SK-N-SH (cell line): Measurements from ENCODE around the gene SUMF1. TPM values are rescaled to one million over a fixed set of nuclear protein-coding genes. Genes with fewer than 3 reads are reported as not detected.

Experiments used
- CTCF ChIA-PET: fragments of 300-600, 350-600 bp; formaldehyde crosslinking; extraction: SDS; loops from one replicate; lab custom pipeline; 2021; lab: Yijun Ruan, JAX
- POLR2A ChIA-PET: fragments of 350-600 bp; sonication (Branson Sonifier 250); formaldehyde crosslinking; extraction: SDS; loops from one replicate; lab custom pipeline; 2020; ENCODE audit warnings: antibody characterized with exemption, inconsistent platforms; lab: Yijun Ruan, JAX
- DNase-seq: peaks from one replicate; pipeline ENCODE4 v3.0.0; 2012
- H2AFZ ChIP-seq: fragments of 200-600 bp; sonication (generic); 2 replicates; pipeline ENCODE4 v1.8.1; 2016; ENCODE audit warnings: antibody characterized with exemption, mild to moderate bottlenecking, low read depth
- H3F3A ChIP-seq: fragments of 200-600 bp; sonication (generic); replicated peaks from 2 replicates; pipeline ENCODE3; 2016; ENCODE audit warnings: antibody characterized with exemption, mild to moderate bottlenecking; ENCODE audit not compliant: insufficient read depth
- H3K27ac ChIP-seq, 2 experiments: fragments of 200-500 bp in 1 of 2; fragments of 200-600 bp in 1 of 2; sonication (Bioruptor generic) in 1 of 2; sonication (generic), shearing (Covaris generic) in 1 of 2; 2 replicates each; pipeline versions ENCODE4 v1.5.1 to v1.6.1; 2014 to 2016; ENCODE audit warnings: low read depth in 2 of 2, inconsistent platforms in 1 of 2, low read length in 1 of 2, mild to moderate bottlenecking in 1 of 2, mixed read lengths in 1 of 2
- H3K27me3 ChIP-seq: fragments of 200-600 bp; sonication (generic), shearing (Covaris generic); 2 replicates; pipeline ENCODE4 v1.6.1; 2016; ENCODE audit warnings: mixed run types; ENCODE audit not compliant: insufficient read depth
- H3K36me3 ChIP-seq, 2 experiments: fragments of 200-500 bp in 1 of 2; fragments of 200-600 bp in 1 of 2; sonication (Bioruptor generic) in 1 of 2; sonication (generic) in 1 of 2; replicated peaks in 1 of 2; 2 replicates each; pipeline versions ENCODE3 to v1.5.1; 2014 to 2016; ENCODE audit warnings: low read length in 1 of 2, mild to moderate bottlenecking in 1 of 2; ENCODE audit not compliant: insufficient read depth in 2 of 2, control insufficient read depth in 1 of 2
- H3K4me1 ChIP-seq, 2 experiments: fragments of 200-500 bp in 1 of 2; fragments of 200-600 bp in 1 of 2; sonication (Bioruptor generic) in 1 of 2; sonication (generic), shearing (Covaris generic) in 1 of 2; 2 replicates each; pipeline versions ENCODE4 v1.5.1 to v1.6.1; 2014 to 2016; ENCODE audit warnings: low read depth in 1 of 2, low read length in 1 of 2, mixed run types in 1 of 2; ENCODE audit not compliant: insufficient read depth in 2 of 2, control insufficient read depth in 1 of 2
- H3K4me2 ChIP-seq: fragments of 200-600 bp; sonication (generic), shearing (Covaris generic); 2 replicates; pipeline ENCODE4 v1.6.1; 2017; ENCODE audit warnings: mixed run types
- H3K4me3 ChIP-seq, 2 experiments: fragments of 200-500 bp in 1 of 2; fragments of 200-600 bp in 1 of 2; sonication (Bioruptor generic) in 1 of 2; sonication (generic), shearing (Covaris generic) in 1 of 2; 2 replicates each; pipeline versions ENCODE4 v1.5.1 to v1.8.1; 2014 to 2016; ENCODE audit warnings: low read depth in 2 of 2, inconsistent platforms in 1 of 2, low read length in 1 of 2, mild to moderate bottlenecking in 1 of 2, mixed read lengths in 1 of 2, moderate library complexity in 1 of 2
- H3K79me2 ChIP-seq: fragments of 200-600 bp; sonication (generic); 2 replicates; pipeline ENCODE4 v1.8.1; 2017; ENCODE audit warnings: mild to moderate bottlenecking; ENCODE audit not compliant: insufficient read depth
- H3K9ac ChIP-seq: fragments of 200-600 bp; sonication (generic); 2 replicates; pipeline ENCODE4 v1.6.1; 2017; ENCODE audit warnings: mixed run types
- H3K9me2 ChIP-seq: fragments of 200-600 bp; sonication (generic); 2 replicates; pipeline ENCODE4 v1.6.1; 2017; ENCODE audit warnings: mixed run types
- H3K9me3 ChIP-seq: fragments of 200-600 bp; sonication (generic); 2 replicates; pipeline ENCODE4 v1.6.1; 2017; ENCODE audit warnings: mixed run types, mild to moderate bottlenecking, moderate library complexity
- H4K20me1 ChIP-seq: fragments of 200-600 bp; sonication (generic); 2 replicates; pipeline ENCODE4 v1.6.1; 2017; ENCODE audit warnings: mild to moderate bottlenecking, mixed run types; ENCODE audit not compliant: insufficient read depth
- CHD2 ChIP-seq: fragments of 150-350 bp; IDR thresholded peaks from 2 replicates; pipeline ENCODE4 v1.6.1; 2018; ENCODE audit warnings: low read length; ENCODE audit not compliant: partially characterized antibody
- EP300 ChIP-seq, 2 experiments: IDR thresholded peaks; 2 replicates each; pipeline versions ENCODE4 v1.4.0 to v1.6.1; 2012; ENCODE audit warnings: borderline replicate concordance in 1 of 2, low read depth in 1 of 2, low read length in 1 of 2
- FOSL2 ChIP-seq: IDR thresholded peaks from 2 replicates; pipeline ENCODE4 v1.4.0; 2012; ENCODE audit warnings: low read depth, mild to moderate bottlenecking, moderate library complexity, borderline replicate concordance
- FOXM1 ChIP-seq: IDR thresholded peaks from 2 replicates; pipeline ENCODE4 v1.4.0; 2012; ENCODE audit warnings: low read depth, mild to moderate bottlenecking
- GABPA ChIP-seq: IDR thresholded peaks from 2 replicates; pipeline ENCODE4 v1.4.0; 2012; ENCODE audit warnings: low read depth, mild to moderate bottlenecking
- GATA2 ChIP-seq: sonication (generic); formaldehyde crosslinking; IDR thresholded peaks from 2 replicates; pipeline ENCODE4 v1.5.0; 2020; ENCODE audit warnings: mild to moderate bottlenecking, missing genetic modification reagents
- JUND ChIP-seq: IDR thresholded peaks from 2 replicates; pipeline ENCODE4 v1.4.0; 2012
- MXI1 ChIP-seq: IDR thresholded peaks from 2 replicates; pipeline ENCODE4 v1.6.1; 2012; ENCODE audit warnings: mild to moderate bottlenecking, low read depth, low read length, improper control_type of control experiment
- RCOR1 ChIP-seq: fragments of 150-350 bp; IDR thresholded peaks from 2 replicates; pipeline ENCODE4 v1.6.1; 2017; ENCODE audit warnings: antibody characterized with exemption, low read length
- RFX5 ChIP-seq: IDR thresholded peaks from 2 replicates; pipeline ENCODE4 v1.6.1; 2012; ENCODE audit warnings: mild to moderate bottlenecking, improper control_type of control experiment, low read length
- SIN3A ChIP-seq: IDR thresholded peaks from 2 replicates; pipeline ENCODE4 v1.6.1; 2012; ENCODE audit warnings: low read depth, mild to moderate bottlenecking, low read length, moderate library complexity, borderline replicate concordance
- SMC3 ChIP-seq: IDR thresholded peaks from 2 replicates; pipeline ENCODE4 v1.6.1; 2012; ENCODE audit warnings: low read depth, low read length, improper control_type of control experiment
- TAF1 ChIP-seq: IDR thresholded peaks from 2 replicates; pipeline ENCODE4 v1.6.1; 2012; ENCODE audit warnings: low read depth, mild to moderate bottlenecking, low read length, moderate library complexity, borderline replicate concordance
- TCF12 ChIP-seq: IDR thresholded peaks from 2 replicates; pipeline ENCODE4 v1.4.0; 2012
- TEAD4 ChIP-seq: IDR thresholded peaks from 2 replicates; pipeline ENCODE4 v1.4.0; 2012; ENCODE audit warnings: mild to moderate bottlenecking, borderline replicate concordance; ENCODE audit not compliant: insufficient read depth
- USF2 ChIP-seq: fragments of 150-350 bp; IDR thresholded peaks from 2 replicates; pipeline ENCODE4 v1.6.1; 2017; ENCODE audit warnings: antibody characterized with exemption, low read length, low read depth, borderline replicate concordance
- YY1 ChIP-seq: IDR thresholded peaks from 2 replicates; pipeline ENCODE4 v1.4.0; 2012; ENCODE audit warnings: low read depth, mild to moderate bottlenecking
- ZBTB33 ChIP-seq: IDR thresholded peaks from 2 replicates; pipeline ENCODE4 v1.4.0; 2012; ENCODE audit warnings: low read depth, borderline replicate concordance
- WGBS: methylation state at CpG from one replicate; pipeline ENCODE4 v1.1.6; 2017; ENCODE audit warnings: low lambda C conversion rate; 5-methylcytosine and 5-hydroxymethylcytosine counted together
- polyA plus RNA-seq, 3 experiments: library from polyadenylated mRNA; depleted of rRNA; stranded (reverse); fragments of >200 nt; gene quantifications; 2 replicates each; pipeline ENCODE4 v1.2.3, GENCODE V29; 2012
- TF ChIP-seq, protein P1 (sequence below): fragments of 150-350 bp; IDR thresholded peaks from 2 replicates; pipeline ENCODE4 v1.6.1; 2016; ENCODE audit warnings: mild to moderate bottlenecking, low read depth, low read length

Gene SUMF1
- polyA plus RNA-seq, 1 of the 3 experiments (the other 2 are of a cell fraction), result 56.9 TPM

GRCh38 chr3:4392992-4393391, 74.1 kb downstream of the SUMF1 start (continued):
- no peak for TF ChIP-seq ZBTB33
- TF ChIP-seq EP300 (IDR thresholded peaks at IDR 0.05; ENCODE audit: borderline replicate concordance in 1 of 2, low read depth in 1 of 2, low read length in 1 of 2), result no peak
- TF ChIP-seq GATA2 (CRISPR knock-in tag), result no peak
- TF ChIP-seq RCOR1, result no peak
- TF ChIP-seq SMC3, result no peak
- no peak for TF ChIP-seq TAF1

GRCh38 chr3:4387210-4388204, 79.6 kb downstream of the SUMF1 start:
- H3K9me2 ChIP-seq, result no peaks in the 10 kb centered on the region
- no peak for TF ChIP-seq TCF12
- no peak for TF ChIP-seq FOSL2
- TF ChIP-seq RFX5, result no peak
- TF ChIP-seq YY1, result no peak
- TF ChIP-seq FOXM1, result no peak
- no peak for TF ChIP-seq RCOR1
- TF ChIP-seq EP300 (IDR thresholded peaks at IDR 0.05; ENCODE audit: borderline replicate concordance in 1 of 2, low read depth in 1 of 2, low read length in 1 of 2), result no peak
- TF ChIP-seq, protein P1, sequence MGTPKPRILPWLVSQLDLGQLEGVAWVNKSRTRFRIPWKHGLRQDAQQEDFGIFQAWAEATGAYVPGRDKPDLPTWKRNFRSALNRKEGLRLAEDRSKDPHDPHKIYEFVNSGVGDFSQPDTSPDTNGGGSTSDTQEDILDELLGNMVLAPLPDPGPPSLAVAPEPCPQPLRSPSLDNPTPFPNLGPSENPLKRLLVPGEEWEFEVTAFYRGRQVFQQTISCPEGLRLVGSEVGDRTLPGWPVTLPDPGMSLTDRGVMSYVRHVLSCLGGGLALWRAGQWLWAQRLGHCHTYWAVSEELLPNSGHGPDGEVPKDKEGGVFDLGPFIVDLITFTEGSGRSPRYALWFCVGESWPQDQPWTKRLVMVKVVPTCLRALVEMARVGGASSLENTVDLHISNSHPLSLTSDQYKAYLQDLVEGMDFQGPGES, result no peak
- no peak for TF ChIP-seq JUND
- TF ChIP-seq GABPA, result no peak
- TF ChIP-seq TEAD4, result no peak
- TF ChIP-seq TAF1, result no peak
- no peak for TF ChIP-seq USF2
- no peak for TF ChIP-seq CHD2
- no peak for TF ChIP-seq SIN3A
- TF ChIP-seq MXI1, result no peak
- no peak overlapping the region for H3K4me3 ChIP-seq
- H2AFZ ChIP-seq, result no peak overlapping the region
- H3K36me3 ChIP-seq, result peaks cover 0 to 5% of the 10 kb centered on the region in 2 experiments
- no peaks in the 10 kb centered on the region for H3F3A ChIP-seq
- 92% methylated on average over 2 of the region's 2 CpGs for WGBS
- no peaks in the 10 kb centered on the region for H3K9me3 ChIP-seq
- ChIA-PET CTCF (no interaction called here), POLR2A (no interaction called here)
- no peak for DNase-seq
- H3K9ac ChIP-seq, result no peak overlapping the region
- H3K79me2 ChIP-seq, result no peaks in the 10 kb centered on the region
- H3K27ac ChIP-seq, result no peak overlapping the region
- no peaks in the 10 kb centered on the region for H3K27me3 ChIP-seq
- H4K20me1 ChIP-seq, result no peaks in the 10 kb centered on the region
- H3K4me2 ChIP-seq, result no peak overlapping the region
- H3K4me1 ChIP-seq, result no peaks in the 10 kb centered on the region
